Bone marrow (tissue), 2 donors: ENCODE data around the gene CLSTN1.
A peak's percentile ranks its signal among the peaks of the same experiment; 100 is the strongest.

Experiments used
- DNase-seq, 2 donors: peaks; one replicate each; lab custom pipeline; 2025; lab: John Stamatoyannopoulos, UW

CLSTN1 gene

GRCh38 chr1:9711466-9712020 is 112.2 kb downstream of the CLSTN1 start:
- no peak for DNase-seq

GRCh38 chr1:9710037-9710436 is 113.7 kb downstream of the CLSTN1 start:
- no peak for DNase-seq

- DNase-seq = no peak
These were observed 117.6 kb downstream of the CLSTN1 start for GRCh38 chr1:9706178-9706577.

GRCh38 chr1:9705337-9706093 is 118.2 kb downstream of the CLSTN1 start:
- no peak for DNase-seq

GRCh38 chr1:9703681-9704080 is 120.1 kb downstream of the CLSTN1 start:
- no peak for DNase-seq

GRCh38 chr1:9703165-9703509 is 120.6 kb downstream of the CLSTN1 start:
- DNase-seq = no peak

- no peak for DNase-seq
These were observed 122.1 kb downstream of the CLSTN1 start for GRCh38 chr1:9701665-9702064.

- no peak for DNase-seq
These were observed 123.4 kb downstream of the CLSTN1 start for GRCh38 chr1:9700340-9700739.

GRCh38 chr1:9699361-9699760 is 124.4 kb downstream of the CLSTN1 start:
- DNase-seq = no peak

GRCh38 chr1:9696793-9697192 is 127.0 kb downstream of the CLSTN1 start:
- no peak for DNase-seq

GRCh38 chr1:9691691-9692090 is 132.1 kb downstream of the CLSTN1 start:
- DNase-seq = no peak

- DNase-seq = no peak
These were observed 132.7 kb downstream of the CLSTN1 start for GRCh38 chr1:9691108-9691445.

- no peak for DNase-seq
These were observed 133.2 kb downstream of the CLSTN1 start for GRCh38 chr1:9690440-9691107.

- no peak for DNase-seq
These were observed 133.8 kb downstream of the CLSTN1 start for GRCh38 chr1:9689971-9690381.

- peak in 1 of 2 donors; percentile 73 for DNase-seq
These were observed 134.6 kb downstream of the CLSTN1 start for GRCh38 chr1:9689011-9689706.

GRCh38 chr1:9688599-9688998 is 135.2 kb downstream of the CLSTN1 start:
- DNase-seq = no peak

GRCh38 chr1:9687874-9688582 is 135.7 kb downstream of the CLSTN1 start:
- no peak for DNase-seq

GRCh38 chr1:9687120-9687873 is 136.5 kb downstream of the CLSTN1 start:
- DNase-seq = peak; percentile 61 to 66

GRCh38 chr1:9684801-9685200 is 139.0 kb downstream of the CLSTN1 start:
- peak in 1 of 2 donors; percentile 68 for DNase-seq

GRCh38 chr1:9680828-9681227 is 142.9 kb downstream of the CLSTN1 start:
- no peak for DNase-seq

GRCh38 chr1:9680091-9680490 is 143.7 kb downstream of the CLSTN1 start:
- DNase-seq = no peak
